PC-3 (cell line): ENCODE results near the gene CSF2RB. TPM values are rescaled to one million over a fixed set of nuclear protein-coding genes. Genes with fewer than 3 reads are reported as not detected.

Experiments
- ATAC-seq: fragments of 200-7000 bp; cut with Tn5 transposase; 2 replicates; pipeline ENCODE4 v1.9.1; 2020; ENCODE audit warnings: mild to moderate bottlenecking, moderate library complexity
- BruUV-seq: library from RNA; stranded (reverse); fragments of 400-500 nt; replicated peaks from 2 replicates; lab custom pipeline; 2021; lab: Mats Ljungman, UMichigan
- CTCF ChIA-PET: fragments of 300-600 bp; sonication (Branson Sonifier 250); formaldehyde crosslinking; loops from one replicate; lab custom pipeline; 2022; ENCODE audit warnings: antibody characterized with exemption; lab: Charles Lee
- POLR2A ChIA-PET: fragments of 300-600 bp; sonication (Branson Sonifier 250); formaldehyde crosslinking; loops from one replicate; lab custom pipeline; 2022; ENCODE audit warnings: antibody characterized with exemption; ENCODE audit not compliant: unreplicated experiment; lab: Charles Lee
- DNase-seq: peaks from one replicate; pipeline ENCODE4 v3.0.0-alpha.2; 2015
- H2AFZ ChIP-seq: fragments of 300-600 bp; sonication (generic); 2 replicates; pipeline ENCODE4 v1.6.0; 2016; ENCODE audit warnings: antibody characterized with exemption, low read length
- H3F3A ChIP-seq: fragments of 300-600 bp; sonication (generic); one replicate; pipeline ENCODE4 v1.6.0; 2017; ENCODE audit warnings: antibody characterized with exemption, low read length, control low read depth, mild to moderate bottlenecking; ENCODE audit not compliant: unreplicated experiment
- H3K27ac ChIP-seq: fragments of 300-600 bp; sonication (generic); 2 replicates; pipeline ENCODE4 v1.5.1; 2016; ENCODE audit warnings: mild to moderate bottlenecking, low read length
- H3K27me3 ChIP-seq: fragments of 300-600 bp; sonication (generic); 2 replicates; pipeline ENCODE4 v1.6.1; 2016; ENCODE audit warnings: low read length, mixed read lengths
- H3K36me3 ChIP-seq: fragments of 300-600 bp; sonication (generic); 2 replicates; pipeline ENCODE4 v1.6.1; 2016; ENCODE audit warnings: low read depth, mixed run types, low read length, mixed read lengths
- H3K4me1 ChIP-seq: fragments of 300-600 bp; sonication (generic); 2 replicates; pipeline ENCODE4 v1.5.1; 2016; ENCODE audit warnings: low read length; ENCODE audit not compliant: insufficient read depth
- H3K4me2 ChIP-seq: fragments of 300-600 bp; sonication (generic); 2 replicates; pipeline ENCODE4 v1.6.0; 2016; ENCODE audit warnings: low read length
- H3K4me3 ChIP-seq: fragments of 300-600 bp; sonication (generic); 2 replicates; pipeline ENCODE4 v1.5.1; 2016; ENCODE audit warnings: mild to moderate bottlenecking, low read length, mixed read lengths
- H3K79me2 ChIP-seq: fragments of 300-600 bp; sonication (generic); 2 replicates; pipeline ENCODE4 v1.6.1; 2017; ENCODE audit warnings: low read length, mixed read lengths
- H3K9ac ChIP-seq: fragments of 300-600 bp; sonication (generic); 2 replicates; pipeline ENCODE4 v1.6.0; 2016; ENCODE audit warnings: mild to moderate bottlenecking, low read length
- H3K9me2 ChIP-seq: fragments of 300-600 bp; sonication (generic); replicated peaks from 2 replicates; pipeline ENCODE4 v1.6.1; 2016; ENCODE audit warnings: mixed run types, low read length, mixed read lengths
- H3K9me3 ChIP-seq: fragments of 300-600 bp; sonication (generic); 2 replicates; pipeline ENCODE4 v1.6.1; 2016; ENCODE audit warnings: low read length, mixed read lengths
- H4K20me1 ChIP-seq: fragments of 300-600 bp; sonication (generic); 2 replicates; pipeline ENCODE4 v1.6.1; 2016; ENCODE audit warnings: low read length, mixed read lengths
- EZH2 ChIP-seq: fragments of 300-600 bp; sonication (generic); IDR thresholded peaks from one replicate; pipeline ENCODE4 v1.6.1; 2017; ENCODE audit warnings: antibody characterized with exemption, mild to moderate bottlenecking, low read length; ENCODE audit not compliant: unreplicated experiment
- EZH2phosphoT487 ChIP-seq: fragments of 300-600 bp; sonication (generic); IDR thresholded peaks from 2 replicates; pipeline ENCODE4 v1.6.1; 2018; ENCODE audit warnings: mild to moderate bottlenecking, antibody characterized with exemption, low read length, borderline replicate concordance
- intact Hi-C: fragments of 100-400 bp; cut with micrococcal nuclease; formaldehyde crosslinking; loops from 2 replicates; pipeline ENCODE4 v1.9.0; 2023
- total RNA-seq: library from RNA; depleted of rRNA; stranded (reverse); fragments of >200 nt; gene quantifications from 2 replicates; pipeline ENCODE4 v1.2.3, GENCODE V29; 2014
- TF ChIP-seq, protein P1 (sequence below): fragments of 300-600 bp; sonication (generic); conservative IDR thresholded peaks from 2 replicates; pipeline ENCODE4 v1.5.1; 2017; ENCODE audit warnings: antibody characterized with exemption, low read depth, mild to moderate bottlenecking, low read length

The CSF2RB gene
- total RNA-seq, 1 experiment from 2014 or later: not detected

- ChIA-PET CTCF (no interaction called here), POLR2A (no interaction called here)
- no TSS peak for BruUV-seq
- H3K4me1 ChIP-seq: no peaks in the 10 kb centered on the region
- no peaks in the 10 kb centered on the region for H3K36me3 ChIP-seq
- H3K9me2 ChIP-seq: no peaks in the 10 kb centered on the region
- TF ChIP-seq EZH2phosphoT487 (no peak), EZH2 (no peak)
- TF ChIP-seq, protein P1, sequence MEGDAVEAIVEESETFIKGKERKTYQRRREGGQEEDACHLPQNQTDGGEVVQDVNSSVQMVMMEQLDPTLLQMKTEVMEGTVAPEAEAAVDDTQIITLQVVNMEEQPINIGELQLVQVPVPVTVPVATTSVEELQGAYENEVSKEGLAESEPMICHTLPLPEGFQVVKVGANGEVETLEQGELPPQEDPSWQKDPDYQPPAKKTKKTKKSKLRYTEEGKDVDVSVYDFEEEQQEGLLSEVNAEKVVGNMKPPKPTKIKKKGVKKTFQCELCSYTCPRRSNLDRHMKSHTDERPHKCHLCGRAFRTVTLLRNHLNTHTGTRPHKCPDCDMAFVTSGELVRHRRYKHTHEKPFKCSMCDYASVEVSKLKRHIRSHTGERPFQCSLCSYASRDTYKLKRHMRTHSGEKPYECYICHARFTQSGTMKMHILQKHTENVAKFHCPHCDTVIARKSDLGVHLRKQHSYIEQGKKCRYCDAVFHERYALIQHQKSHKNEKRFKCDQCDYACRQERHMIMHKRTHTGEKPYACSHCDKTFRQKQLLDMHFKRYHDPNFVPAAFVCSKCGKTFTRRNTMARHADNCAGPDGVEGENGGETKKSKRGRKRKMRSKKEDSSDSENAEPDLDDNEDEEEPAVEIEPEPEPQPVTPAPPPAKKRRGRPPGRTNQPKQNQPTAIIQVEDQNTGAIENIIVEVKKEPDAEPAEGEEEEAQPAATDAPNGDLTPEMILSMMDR: no peak
- no peak for DNase-seq
- no peak overlapping the region for H3K4me3 ChIP-seq
- H2AFZ ChIP-seq: no peak overlapping the region
- intact Hi-C loops: no loop called here
- no peaks in the 10 kb centered on the region for H3K9me3 ChIP-seq
- H3K9ac ChIP-seq: no peak overlapping the region
- H3F3A ChIP-seq: no peaks in the 10 kb centered on the region
- no peaks in the 10 kb centered on the region for H4K20me1 ChIP-seq
- H3K4me2 ChIP-seq: no peak overlapping the region
- H3K27ac ChIP-seq: no peak overlapping the region
- no peaks in the 10 kb centered on the region for H3K79me2 ChIP-seq
- no peak for ATAC-seq
- 0 out of 2 replicates have a peak, but pooled peaks cover 5% of the 10 kb centered on the region for H3K27me3 ChIP-seq
Measured at GRCh38 chr22:36933629-36934417, 20.4 kb downstream of the CSF2RB start.

- DNase-seq: no peak
- CTCF ChIA-PET: no interaction called here
- no TSS peak for BruUV-seq
Measured at GRCh38 chr22:36934418-36935312, 21.2 kb downstream of the CSF2RB start.

More at GRCh38 chr22:36934418-36935312, 21.2 kb downstream of the CSF2RB start:
- 0 out of 2 replicates have a peak, but pooled peaks cover 5% of the 10 kb centered on the region for H3K27me3 ChIP-seq
- no peak overlapping the region for H3K27ac ChIP-seq
- no peaks in the 10 kb centered on the region for H3K36me3 ChIP-seq
- no peaks in the 10 kb centered on the region for H3K9me3 ChIP-seq
- H3K4me3 ChIP-seq: no peak overlapping the region
- POLR2A ChIA-PET: no interaction called here
- H3K4me2 ChIP-seq: no peak overlapping the region
- intact Hi-C loops: no loop called here
- no peaks in the 10 kb centered on the region for H3K79me2 ChIP-seq
- ATAC-seq: no peak
- H3K9ac ChIP-seq: no peak overlapping the region
- H2AFZ ChIP-seq: no peak overlapping the region
- TF ChIP-seq EZH2phosphoT487: no peak
- TF ChIP-seq EZH2: no peak
- TF ChIP-seq, protein P1: no peak
- no peaks in the 10 kb centered on the region for H4K20me1 ChIP-seq
- H3F3A ChIP-seq: no peaks in the 10 kb centered on the region
- no peaks in the 10 kb centered on the region for H3K4me1 ChIP-seq
- H3K9me2 ChIP-seq: no peaks in the 10 kb centered on the region
